ENCODE data around the gene PCBD1.
A peak's percentile ranks its signal among the peaks of the same experiment; 100 is the strongest.

Gene PCBD1
- total RNA-seq, result 2.0 to 14.9 (median 5.3) reads per million in 9 experiments

GRCh38 chr10:70887804-70888800 lies at the start of gene PCBD1:
Gene PCBD1, minus strand, starts transcription at chr10:70888565. Its CDS starts 32 bp downstream, at chr10:70888533.
- Mint-ChIP-seq H3K27me3 (no peaks in the 10 kb centered on the region), H3K36me3 (ENCODE audit: insufficient read depth) (peaks cover 11% of the 10 kb centered on the region), H3K27ac (peak within 1 kb of the TSS; percentile 87 to 89), H3K4me3 (peak within 1 kb of the TSS; percentile 88 to 89), H3K9me3 (no peaks in the 10 kb centered on the region), H3K4me1 (ENCODE audit: low read depth in 2 of 2) (peaks cover 0 to 15% of the 10 kb centered on the region in 2 donors)
- peak; percentile 62 to 71 (median 70) for DNase-seq
- ATAC-seq (replicated peaks), result peak; percentile 89

- H3K4me1 Mint-ChIP-seq (ENCODE audit: low read depth in 2 of 2), result no peaks in the 10 kb centered on the region
- ATAC-seq (replicated peaks), result no peak
- H3K9me3 Mint-ChIP-seq, result no peaks in the 10 kb centered on the region
- H3K27me3 Mint-ChIP-seq, result peaks cover 23 to 62% of the 10 kb centered on the region in 2 donors
- DNase-seq, result no peak
- no peak overlapping the region for H3K4me3 Mint-ChIP-seq
- no peak overlapping the region for H3K27ac Mint-ChIP-seq
- no peaks in the 10 kb centered on the region for H3K36me3 Mint-ChIP-seq (ENCODE audit: insufficient read depth)
Measured at GRCh38 chr10:70937661-70938060, 49.3 kb upstream of the PCBD1 start.

GRCh38 chr10:70936111-70936510 lies 47.7 kb upstream of the PCBD1 start:
- Mint-ChIP-seq H3K4me3 (no peak overlapping the region), H3K36me3 (ENCODE audit: insufficient read depth) (no peaks in the 10 kb centered on the region), H3K9me3 (no peaks in the 10 kb centered on the region), H3K27me3 (peaks cover 23 to 59% of the 10 kb centered on the region in 2 donors), H3K27ac (no peak overlapping the region), H3K4me1 (ENCODE audit: low read depth in 2 of 2) (no peaks in the 10 kb centered on the region)
- ATAC-seq (replicated peaks) (no peak), DNase-seq (no peak)

- Mint-ChIP-seq H3K4me3 (no peak overlapping the region), H3K9me3 (no peaks in the 10 kb centered on the region), H3K27me3 (peaks cover 21 to 59% of the 10 kb centered on the region in 2 donors), H3K4me1 (ENCODE audit: low read depth in 2 of 2) (no peaks in the 10 kb centered on the region), H3K36me3 (ENCODE audit: insufficient read depth) (no peaks in the 10 kb centered on the region), H3K27ac (no peak overlapping the region)
- ATAC-seq (replicated peaks) (no peak), DNase-seq (no peak)
Measured at GRCh38 chr10:70935631-70936030, 47.3 kb upstream of the PCBD1 start.

- Mint-ChIP-seq H3K27ac (no peak overlapping the region), H3K4me1 (ENCODE audit: low read depth in 2 of 2) (no peaks in the 10 kb centered on the region), H3K36me3 (ENCODE audit: insufficient read depth) (no peaks in the 10 kb centered on the region), H3K4me3 (no peak overlapping the region), H3K27me3 (peaks cover 17 to 59% of the 10 kb centered on the region in 2 donors), H3K9me3 (no peaks in the 10 kb centered on the region)
- ATAC-seq (replicated peaks) (no peak), DNase-seq (no peak)
Measured at GRCh38 chr10:70935125-70935625, 46.8 kb upstream of the PCBD1 start.

- no peaks in the 10 kb centered on the region for H3K36me3 Mint-ChIP-seq (ENCODE audit: insufficient read depth)
- no peak for DNase-seq
- no peak overlapping the region for H3K4me3 Mint-ChIP-seq
- no peaks in the 10 kb centered on the region for H3K9me3 Mint-ChIP-seq
- H3K27me3 Mint-ChIP-seq, result peaks cover 17 to 54% of the 10 kb centered on the region in 2 donors
- ATAC-seq (replicated peaks), result no peak
- no peak overlapping the region for H3K27ac Mint-ChIP-seq
- H3K4me1 Mint-ChIP-seq (ENCODE audit: low read depth in 2 of 2), result no peaks in the 10 kb centered on the region
Measured at GRCh38 chr10:70934701-70935100, 46.3 kb upstream of the PCBD1 start.

- Mint-ChIP-seq H3K36me3 (ENCODE audit: insufficient read depth) (no peaks in the 10 kb centered on the region), H3K4me3 (no peak overlapping the region), H3K9me3 (no peaks in the 10 kb centered on the region), H3K4me1 (ENCODE audit: low read depth in 2 of 2) (no peaks in the 10 kb centered on the region), H3K27me3 (peaks cover 11 to 36% of the 10 kb centered on the region in 2 donors), H3K27ac (no peak overlapping the region)
- ATAC-seq (replicated peaks) (no peak), DNase-seq (no peak)
Measured at GRCh38 chr10:70932392-70933196, 44.2 kb upstream of the PCBD1 start.

- Mint-ChIP-seq H3K36me3 (ENCODE audit: insufficient read depth) (no peaks in the 10 kb centered on the region), H3K4me1 (ENCODE audit: low read depth in 2 of 2) (no peaks in the 10 kb centered on the region)
Measured at GRCh38 chr10:70931168-70931815, 42.9 kb upstream of the PCBD1 start.

GRCh38 chr10:70930263-70931000 lies 42.1 kb upstream of the PCBD1 start:
- no peak overlapping the region for H3K27ac Mint-ChIP-seq
- ATAC-seq (replicated peaks), result no peak
- H3K27me3 Mint-ChIP-seq, result peaks cover 0 to 25% of the 10 kb centered on the region in 2 donors
- no peaks in the 10 kb centered on the region for H3K36me3 Mint-ChIP-seq (ENCODE audit: insufficient read depth)
- peaks cover 0 to under 1% of the 10 kb centered on the region in 2 donors for H3K4me1 Mint-ChIP-seq (ENCODE audit: low read depth in 2 of 2)
- no peaks in the 10 kb centered on the region for H3K9me3 Mint-ChIP-seq
- H3K4me3 Mint-ChIP-seq, result no peak overlapping the region
- no peak for DNase-seq

More at GRCh38 chr10:70931168-70931815, 42.9 kb upstream of the PCBD1 start:
- peaks cover 2 to 25% of the 10 kb centered on the region in 2 donors for H3K27me3 Mint-ChIP-seq
- no peak overlapping the region for H3K27ac Mint-ChIP-seq
- no peaks in the 10 kb centered on the region for H3K9me3 Mint-ChIP-seq
- ATAC-seq (replicated peaks) (no peak), DNase-seq (no peak)
- H3K4me3 Mint-ChIP-seq, result no peak overlapping the region

- Mint-ChIP-seq H3K27ac (no peak overlapping the region), H3K9me3 (no peaks in the 10 kb centered on the region), H3K36me3 (ENCODE audit: insufficient read depth) (no peaks in the 10 kb centered on the region), H3K4me3 (no peak overlapping the region), H3K4me1 (ENCODE audit: low read depth in 2 of 2) (peaks cover 0 to 5% of the 10 kb centered on the region in 2 donors), H3K27me3 (peaks cover 4 to 21% of the 10 kb centered on the region in 2 donors)
- ATAC-seq (replicated peaks) (no peak), DNase-seq (no peak)
Measured at GRCh38 chr10:70928140-70928539, 39.8 kb upstream of the PCBD1 start.

GRCh38 chr10:70927189-70927943 lies 39.0 kb upstream of the PCBD1 start:
- ATAC-seq (replicated peaks), result no peak
- Mint-ChIP-seq H3K36me3 (ENCODE audit: insufficient read depth) (no peaks in the 10 kb centered on the region), H3K9me3 (no peaks in the 10 kb centered on the region), H3K4me1 (ENCODE audit: low read depth in 2 of 2) (peaks cover 0 to 5% of the 10 kb centered on the region in 2 donors), H3K4me3 (no peak overlapping the region), H3K27ac (no peak overlapping the region), H3K27me3 (peaks cover 4 to 21% of the 10 kb centered on the region in 2 donors)
- no peak for DNase-seq
